Stomach (tissue), 9 donors: ENCODE data around the gene GNG7. TPM values are rescaled to one million over a fixed set of nuclear protein-coding genes. Genes with fewer than 3 reads are reported as not detected.

Source experiments
- DNase-seq, 2 donors: peaks; one replicate each; pipeline versions ENCODE4 v3.0.0 to v3.0.0-alpha.2; 2013 to 2019
- H3K27ac ChIP-seq, 5 donors: fragments of 200-600 bp in 4 of 5; sonication (generic) in 4 of 5; one replicate each; pipeline ENCODE4 v1.5.1; 2013 to 2019; ENCODE audit warnings: mild to moderate bottlenecking in 1 of 5, moderate library complexity in 1 of 5
- H3K27me3 ChIP-seq, 3 donors: fragments of 200-600 bp; sonication (generic); one replicate each; pipeline ENCODE4 v1.5.1; 2017 to 2019; ENCODE audit warnings: mixed run types in 1 of 3
- H3K36me3 ChIP-seq, 4 donors: fragments of 200-600 bp; sonication (generic); 1 replicate in 3 of 4; 2 replicates in 1 of 4; pipeline ENCODE4 v1.5.1; 2016 to 2019
- H3K4me1 ChIP-seq, 4 donors: fragments of 200-600 bp; sonication (generic); one replicate each; pipeline ENCODE4 v1.5.1; 2016 to 2019
- H3K4me3 ChIP-seq, 4 donors: fragments of 200-600 bp; sonication (generic) in 3 of 4; one replicate each; pipeline ENCODE4 v1.5.1; 2016 to 2019; ENCODE audit warnings: mild to moderate bottlenecking in 1 of 4
- H3K9me3 ChIP-seq, 4 donors: fragments of 200-600 bp; sonication (generic); one replicate each; pipeline ENCODE4 v1.5.1; 2016 to 2019
- EP300 ChIP-seq: sonication (generic); formaldehyde crosslinking; IDR thresholded peaks from one replicate; pipeline ENCODE4 v1.6.1; 2017; ENCODE audit warnings: antibody characterized with exemption
- POLR2A ChIP-seq, 4 donors: fragments of 450-650 bp; IDR thresholded peaks; one replicate each; pipeline ENCODE4 v1.6.1; 2016; ENCODE audit warnings: antibody characterized with exemption in 4 of 4, control low read depth in 2 of 4, mild to moderate bottlenecking in 1 of 4, moderate library complexity in 1 of 4
- POLR2AphosphoS5 ChIP-seq, 3 donors: sonication (generic); formaldehyde crosslinking; IDR thresholded peaks; one replicate each; pipeline ENCODE4 v1.6.1; 2016; ENCODE audit warnings: antibody characterized with exemption in 3 of 3
- WGBS, 5 donors: extraction: QIAGEN DNeasy Blood & Tissue Kit in 3 of 5; methylation state at CpG; one replicate each; pipeline versions ENCODE4 v1.1.5 to v1.1.7; 2013 to 2018; 5-methylcytosine and 5-hydroxymethylcytosine counted together
- intact Hi-C: fragments of 100-400 bp; cut with DNase I; formaldehyde crosslinking; loops from one replicate; pipeline ENCODE4 v1.15.1; 2023; ENCODE audit warnings: low total_unique reads
- polyA plus RNA-seq, 3 donors: library from polyadenylated mRNA; stranded (reverse); fragments of 200-250 nt; gene quantifications; one replicate each; pipeline ENCODE4 v1.2.3, GENCODE V29; 2013
- total RNA-seq, 5 donors: library from RNA; depleted of rRNA; stranded (reverse); fragments of >200 nt; gene quantifications; one replicate each; pipeline versions ENCODE4 v1.1.0 to v1.2.3, GENCODE V29; 2014 to 2016
- TF ChIP-seq, protein P1 (sequence below), 7 experiments: fragments of 450-650 bp in 4 of 7; fragments of 200-600 bp in 3 of 7; sonication (generic) in 3 of 7; IDR thresholded peaks; one replicate each; pipeline ENCODE4 v1.5.1; 2016 to 2019; ENCODE audit warnings: antibody characterized with exemption in 7 of 7, control low read depth in 2 of 7, mild to moderate bottlenecking in 1 of 7
- donor health status: healthy with polysubstance abuse.
- donor health status: Bipolar disorder and iron deficiency.
- donor health status: healthy.

The GNG7 gene
- total and polyA plus RNA-seq, 8 donors = 0.58 to 15.1 (median 4.3) TPM

DNA sequence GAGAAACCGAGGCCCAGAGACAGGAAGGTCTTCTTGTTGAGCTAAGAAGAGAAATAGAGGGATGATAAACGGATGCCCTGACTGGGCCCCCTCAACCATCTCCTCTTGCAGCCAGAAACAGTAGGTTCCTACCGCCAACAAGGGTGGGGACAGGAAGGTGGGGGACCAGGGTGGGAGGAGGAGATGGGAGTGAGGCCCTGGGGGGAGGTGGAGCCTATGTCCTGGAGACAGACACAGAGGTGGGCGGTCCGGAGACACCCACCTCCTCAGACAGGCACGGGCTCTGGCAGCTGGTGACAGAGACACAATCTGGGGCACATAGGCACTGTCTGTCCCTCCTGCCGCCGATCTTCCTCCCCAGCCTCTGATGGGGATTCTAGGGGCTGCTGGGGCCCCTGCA lies 209.6 kb downstream of the GNG7 start:
- no peaks in the 10 kb centered on the region for H3K36me3 ChIP-seq
- intact Hi-C loops = no loop called here
- no peak overlapping the region for H3K27ac ChIP-seq
- no peak overlapping the region for H3K4me3 ChIP-seq
- H3K27me3 ChIP-seq = peaks cover 0 to 21% (median 3%) of the 10 kb centered on the region in 3 donors
- DNase-seq = no peak
- no peaks in the 10 kb centered on the region for H3K9me3 ChIP-seq
- WGBS, 5 donors = 74 to 82% (median 81%) methylated on average over 8 of the region's 8 CpGs
- peaks cover 46 to 70% (median 69%) of the 10 kb centered on the region in 4 donors for H3K4me1 ChIP-seq
- no peak for TF ChIP-seq POLR2AphosphoS5 (IDR thresholded peaks at IDR 0.05)
- no peak for TF ChIP-seq EP300
- no peak for TF ChIP-seq POLR2A (IDR thresholded peaks at IDR 0.05)
- TF ChIP-seq, protein P1, sequence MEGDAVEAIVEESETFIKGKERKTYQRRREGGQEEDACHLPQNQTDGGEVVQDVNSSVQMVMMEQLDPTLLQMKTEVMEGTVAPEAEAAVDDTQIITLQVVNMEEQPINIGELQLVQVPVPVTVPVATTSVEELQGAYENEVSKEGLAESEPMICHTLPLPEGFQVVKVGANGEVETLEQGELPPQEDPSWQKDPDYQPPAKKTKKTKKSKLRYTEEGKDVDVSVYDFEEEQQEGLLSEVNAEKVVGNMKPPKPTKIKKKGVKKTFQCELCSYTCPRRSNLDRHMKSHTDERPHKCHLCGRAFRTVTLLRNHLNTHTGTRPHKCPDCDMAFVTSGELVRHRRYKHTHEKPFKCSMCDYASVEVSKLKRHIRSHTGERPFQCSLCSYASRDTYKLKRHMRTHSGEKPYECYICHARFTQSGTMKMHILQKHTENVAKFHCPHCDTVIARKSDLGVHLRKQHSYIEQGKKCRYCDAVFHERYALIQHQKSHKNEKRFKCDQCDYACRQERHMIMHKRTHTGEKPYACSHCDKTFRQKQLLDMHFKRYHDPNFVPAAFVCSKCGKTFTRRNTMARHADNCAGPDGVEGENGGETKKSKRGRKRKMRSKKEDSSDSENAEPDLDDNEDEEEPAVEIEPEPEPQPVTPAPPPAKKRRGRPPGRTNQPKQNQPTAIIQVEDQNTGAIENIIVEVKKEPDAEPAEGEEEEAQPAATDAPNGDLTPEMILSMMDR (IDR thresholded peaks at IDR 0.05) = no peak

DNA sequence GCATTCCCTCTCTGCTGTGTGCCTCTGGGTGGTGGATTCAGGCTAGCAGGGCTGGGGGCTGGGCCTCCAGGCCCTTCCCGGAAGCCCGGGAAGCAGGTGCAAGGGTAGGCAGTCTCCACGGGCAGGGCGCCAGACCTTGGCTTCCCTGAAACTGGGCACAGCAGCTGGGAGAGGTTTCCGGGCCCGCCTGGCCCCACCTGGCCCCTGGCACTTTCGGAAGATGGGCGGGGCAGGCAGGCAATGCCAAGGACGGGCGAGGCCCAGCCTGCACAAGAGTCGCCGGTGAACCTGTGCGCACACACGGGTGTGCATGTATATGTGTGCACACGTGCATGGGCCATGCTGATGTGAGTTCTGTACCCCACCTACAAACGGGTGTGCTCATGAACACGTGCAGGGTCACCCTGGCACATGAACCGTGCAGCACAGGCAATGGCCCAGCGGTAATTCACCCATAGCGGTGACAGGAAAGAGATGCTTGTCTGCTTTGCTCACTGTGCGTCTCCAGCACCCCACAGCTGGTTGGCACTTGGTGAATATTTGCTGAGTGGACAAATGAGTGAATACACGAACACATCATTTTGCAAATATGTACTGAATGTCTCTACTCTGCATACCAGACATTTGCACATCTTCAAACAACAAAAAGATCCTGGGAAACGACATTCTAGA lies 211.2 kb downstream of the GNG7 start:
- Histone ChIP-seq H3K4me3 (no peak overlapping the region), H3K9me3 (no peaks in the 10 kb centered on the region), H3K27me3 (peaks cover 0 to 22% (median 3%) of the 10 kb centered on the region in 3 donors), H3K36me3 (no peaks in the 10 kb centered on the region), H3K27ac (peak overlapping the region; percentile 12 to 44 (median 38)), H3K4me1 (peaks cover 46 to 73% (median 68%) of the 10 kb centered on the region in 4 donors)
- 21 to 49% (median 30%) methylated on average over 14 to 23 of the region's 23 CpGs for WGBS, 5 donors
- DNase-seq = peak; percentile 89 to 98
- TF ChIP-seq POLR2AphosphoS5 (IDR thresholded peaks at IDR 0.05) (peak; percentile 33 to 87 (median 63)), POLR2A (IDR thresholded peaks at IDR 0.05) (no peak)
- intact Hi-C loops = no loop called here

DNA sequence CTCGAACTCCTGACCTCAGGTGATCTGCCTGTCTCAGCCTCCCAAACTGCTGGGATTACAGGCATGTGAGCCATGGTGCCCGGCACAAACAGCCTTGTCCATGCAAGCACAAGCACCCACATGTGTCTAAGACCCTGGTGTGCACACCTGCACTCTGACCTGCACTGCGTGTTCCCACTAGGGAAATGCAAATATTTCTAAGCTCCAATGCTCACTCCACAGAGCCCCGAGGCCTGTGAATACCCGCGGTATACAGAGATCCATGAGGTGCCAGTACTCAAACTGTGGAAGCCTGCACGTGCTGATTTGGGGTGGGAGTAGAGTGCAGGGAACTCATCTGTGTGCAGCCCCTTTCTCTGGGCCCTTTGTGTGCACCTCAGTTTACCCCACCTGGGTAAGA lies 211.8 kb downstream of the GNG7 start:
- Histone ChIP-seq H3K27ac (peak overlapping the region in 4 of 5 donors; percentile 23 to 44 (median 40)), H3K4me3 (no peak overlapping the region), H3K27me3 (peaks cover 0 to 22% (median 3%) of the 10 kb centered on the region in 3 donors), H3K36me3 (no peaks in the 10 kb centered on the region), H3K4me1 (peaks cover 41 to 66% (median 62%) of the 10 kb centered on the region in 4 donors), H3K9me3 (no peaks in the 10 kb centered on the region)
- 38 to 70% (median 53%) methylated on average over 7 of the region's 7 CpGs for WGBS, 5 donors
- TF ChIP-seq POLR2AphosphoS5 (IDR thresholded peaks at IDR 0.05) (no peak), EP300 (no peak), POLR2A (IDR thresholded peaks at IDR 0.05) (no peak)
- TF ChIP-seq, protein P1 (IDR thresholded peaks at IDR 0.05) = no peak
- DNase-seq = no peak
- intact Hi-C loops = no loop called here

DNA sequence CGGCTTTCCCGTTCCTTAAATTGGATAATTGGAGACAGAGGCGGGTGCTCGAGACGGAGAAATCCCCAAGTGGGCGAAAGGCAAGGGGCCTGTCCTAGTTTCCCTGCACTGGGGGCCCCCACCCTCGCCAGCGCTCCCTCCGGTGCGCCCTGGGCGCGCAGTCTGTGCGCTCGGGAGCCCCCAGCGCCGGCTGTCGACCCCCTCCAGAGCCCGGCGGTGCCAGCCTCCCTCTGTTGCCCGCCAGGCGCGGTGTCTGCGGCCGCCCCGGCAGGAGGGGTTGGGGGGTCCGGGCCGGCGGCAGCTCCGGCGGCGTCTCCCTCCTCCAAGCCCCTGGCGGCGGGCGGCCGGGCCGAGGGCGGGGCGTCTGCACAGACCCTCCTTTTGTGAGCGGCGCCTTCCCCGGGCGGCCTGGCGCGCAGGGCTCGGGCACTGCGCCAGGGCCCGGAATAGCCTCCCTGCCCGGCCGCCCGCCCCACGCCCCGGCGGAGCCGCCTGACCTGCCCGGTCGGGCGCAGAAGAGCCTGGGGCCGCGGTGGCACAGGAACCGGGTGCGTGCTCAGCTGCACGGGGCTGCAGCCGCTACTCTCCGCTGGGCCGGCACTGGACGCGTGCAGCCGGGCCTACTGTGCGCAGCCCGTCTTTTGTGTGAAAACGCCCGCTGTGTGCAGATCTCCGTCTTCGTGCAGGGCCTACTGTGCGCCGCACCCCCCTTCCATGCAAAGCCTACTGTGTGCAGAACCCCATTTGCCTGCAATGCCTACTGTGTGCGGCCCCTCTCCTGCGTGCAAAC lies 213.4 kb downstream of the GNG7 start:
- Histone ChIP-seq H3K9me3 (no peaks in the 10 kb centered on the region), H3K4me1 (peaks cover 29 to 51% (median 47%) of the 10 kb centered on the region in 4 donors), H3K27ac (peak overlapping the region in 4 of 5 donors; percentile 28 to 83 (median 50)), H3K4me3 (peak overlapping the region; percentile 43 to 51 (median 50)), H3K36me3 (no peaks in the 10 kb centered on the region), H3K27me3 (peaks cover 0 to 22% (median 3%) of the 10 kb centered on the region in 3 donors)
- intact Hi-C loops = no loop called here
- WGBS, 5 donors = 2 to 11% (median 3%) methylated on average over 16 to 78 of the region's 78 CpGs
- TF ChIP-seq POLR2A (IDR thresholded peaks at IDR 0.05) (no peak), POLR2AphosphoS5 (IDR thresholded peaks at IDR 0.05) (no peak), EP300 (no peak)
- TF ChIP-seq, protein P1 (IDR thresholded peaks at IDR 0.05) = no peak
- peak; percentile 82 to 89 for DNase-seq
